ENCODE results near the gene KCNQ5.

DNA sequence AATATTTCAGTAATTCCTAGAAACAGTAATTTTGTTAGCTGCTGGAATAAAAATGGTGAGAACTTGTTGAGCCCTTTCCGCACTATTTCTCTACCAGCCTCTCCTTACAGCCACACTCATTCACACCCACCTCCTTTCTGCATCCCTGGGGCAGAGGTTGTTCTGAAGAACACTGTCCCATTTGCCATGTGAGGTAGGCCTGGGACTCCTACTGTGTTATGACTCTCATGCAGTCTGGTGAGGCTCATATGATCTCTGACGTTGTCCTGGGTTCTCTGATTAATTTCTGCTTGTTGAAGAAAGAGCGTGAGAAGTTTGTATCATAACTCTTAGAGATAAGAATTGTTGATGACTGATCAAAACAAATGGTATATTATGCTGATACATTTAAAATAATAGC is 4.1 kb upstream of the KCNQ5 start:
- no peak for TF ChIP-seq SIN3A (IDR thresholded peaks at IDR 0.05; ENCODE audit: borderline replicate concordance, insufficient read depth, low read depth, low read length)
- TF ChIP-seq, protein P1, sequence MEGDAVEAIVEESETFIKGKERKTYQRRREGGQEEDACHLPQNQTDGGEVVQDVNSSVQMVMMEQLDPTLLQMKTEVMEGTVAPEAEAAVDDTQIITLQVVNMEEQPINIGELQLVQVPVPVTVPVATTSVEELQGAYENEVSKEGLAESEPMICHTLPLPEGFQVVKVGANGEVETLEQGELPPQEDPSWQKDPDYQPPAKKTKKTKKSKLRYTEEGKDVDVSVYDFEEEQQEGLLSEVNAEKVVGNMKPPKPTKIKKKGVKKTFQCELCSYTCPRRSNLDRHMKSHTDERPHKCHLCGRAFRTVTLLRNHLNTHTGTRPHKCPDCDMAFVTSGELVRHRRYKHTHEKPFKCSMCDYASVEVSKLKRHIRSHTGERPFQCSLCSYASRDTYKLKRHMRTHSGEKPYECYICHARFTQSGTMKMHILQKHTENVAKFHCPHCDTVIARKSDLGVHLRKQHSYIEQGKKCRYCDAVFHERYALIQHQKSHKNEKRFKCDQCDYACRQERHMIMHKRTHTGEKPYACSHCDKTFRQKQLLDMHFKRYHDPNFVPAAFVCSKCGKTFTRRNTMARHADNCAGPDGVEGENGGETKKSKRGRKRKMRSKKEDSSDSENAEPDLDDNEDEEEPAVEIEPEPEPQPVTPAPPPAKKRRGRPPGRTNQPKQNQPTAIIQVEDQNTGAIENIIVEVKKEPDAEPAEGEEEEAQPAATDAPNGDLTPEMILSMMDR (IDR thresholded peaks at IDR 0.05): no peak
- no peak for TF ChIP-seq POLR2AphosphoS5 (IDR thresholded peaks at IDR 0.05; ENCODE audit: low read depth, low read length)
- TF ChIP-seq TCF7L2 (IDR thresholded peaks at IDR 0.05; ENCODE audit: low read depth, low read length): no peak
- TF ChIP-seq, protein P2, sequence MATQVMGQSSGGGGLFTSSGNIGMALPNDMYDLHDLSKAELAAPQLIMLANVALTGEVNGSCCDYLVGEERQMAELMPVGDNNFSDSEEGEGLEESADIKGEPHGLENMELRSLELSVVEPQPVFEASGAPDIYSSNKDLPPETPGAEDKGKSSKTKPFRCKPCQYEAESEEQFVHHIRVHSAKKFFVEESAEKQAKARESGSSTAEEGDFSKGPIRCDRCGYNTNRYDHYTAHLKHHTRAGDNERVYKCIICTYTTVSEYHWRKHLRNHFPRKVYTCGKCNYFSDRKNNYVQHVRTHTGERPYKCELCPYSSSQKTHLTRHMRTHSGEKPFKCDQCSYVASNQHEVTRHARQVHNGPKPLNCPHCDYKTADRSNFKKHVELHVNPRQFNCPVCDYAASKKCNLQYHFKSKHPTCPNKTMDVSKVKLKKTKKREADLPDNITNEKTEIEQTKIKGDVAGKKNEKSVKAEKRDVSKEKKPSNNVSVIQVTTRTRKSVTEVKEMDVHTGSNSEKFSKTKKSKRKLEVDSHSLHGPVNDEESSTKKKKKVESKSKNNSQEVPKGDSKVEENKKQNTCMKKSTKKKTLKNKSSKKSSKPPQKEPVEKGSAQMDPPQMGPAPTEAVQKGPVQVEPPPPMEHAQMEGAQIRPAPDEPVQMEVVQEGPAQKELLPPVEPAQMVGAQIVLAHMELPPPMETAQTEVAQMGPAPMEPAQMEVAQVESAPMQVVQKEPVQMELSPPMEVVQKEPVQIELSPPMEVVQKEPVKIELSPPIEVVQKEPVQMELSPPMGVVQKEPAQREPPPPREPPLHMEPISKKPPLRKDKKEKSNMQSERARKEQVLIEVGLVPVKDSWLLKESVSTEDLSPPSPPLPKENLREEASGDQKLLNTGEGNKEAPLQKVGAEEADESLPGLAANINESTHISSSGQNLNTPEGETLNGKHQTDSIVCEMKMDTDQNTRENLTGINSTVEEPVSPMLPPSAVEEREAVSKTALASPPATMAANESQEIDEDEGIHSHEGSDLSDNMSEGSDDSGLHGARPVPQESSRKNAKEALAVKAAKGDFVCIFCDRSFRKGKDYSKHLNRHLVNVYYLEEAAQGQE (IDR thresholded peaks at IDR 0.05; ENCODE audit: insufficient read depth in 1 of 2, low read depth in 2 of 2, low read length in 1 of 2): no peak

All from Panc1 (cell line).